ENCODE measurements around the gene PCCA.
"Not testable (repeated sequence)": the region's sequence is repeated elsewhere in the genome, so short reads cannot be mapped to it uniquely, and the experiment has no call there.

- not testable (repeated sequence) for TF ChIP-seq POLR2A, POLR2AphosphoS5 (IDR thresholded peaks at IDR 0.05)
- TF ChIP-seq, protein P1, sequence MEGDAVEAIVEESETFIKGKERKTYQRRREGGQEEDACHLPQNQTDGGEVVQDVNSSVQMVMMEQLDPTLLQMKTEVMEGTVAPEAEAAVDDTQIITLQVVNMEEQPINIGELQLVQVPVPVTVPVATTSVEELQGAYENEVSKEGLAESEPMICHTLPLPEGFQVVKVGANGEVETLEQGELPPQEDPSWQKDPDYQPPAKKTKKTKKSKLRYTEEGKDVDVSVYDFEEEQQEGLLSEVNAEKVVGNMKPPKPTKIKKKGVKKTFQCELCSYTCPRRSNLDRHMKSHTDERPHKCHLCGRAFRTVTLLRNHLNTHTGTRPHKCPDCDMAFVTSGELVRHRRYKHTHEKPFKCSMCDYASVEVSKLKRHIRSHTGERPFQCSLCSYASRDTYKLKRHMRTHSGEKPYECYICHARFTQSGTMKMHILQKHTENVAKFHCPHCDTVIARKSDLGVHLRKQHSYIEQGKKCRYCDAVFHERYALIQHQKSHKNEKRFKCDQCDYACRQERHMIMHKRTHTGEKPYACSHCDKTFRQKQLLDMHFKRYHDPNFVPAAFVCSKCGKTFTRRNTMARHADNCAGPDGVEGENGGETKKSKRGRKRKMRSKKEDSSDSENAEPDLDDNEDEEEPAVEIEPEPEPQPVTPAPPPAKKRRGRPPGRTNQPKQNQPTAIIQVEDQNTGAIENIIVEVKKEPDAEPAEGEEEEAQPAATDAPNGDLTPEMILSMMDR (IDR thresholded peaks at IDR 0.05), result not testable (repeated sequence)
Measured at GRCh38 chr13:100099117-100099445, 10.2 kb downstream of the PCCA start.

All from breast epithelium (tissue), 3 donors.